Tibial nerve (tissue), 3 donors: ENCODE data around the gene OSTM1.

Source experiments
- POLR2A ChIP-seq, 2 donors: fragments of 450-650 bp; IDR thresholded peaks; one replicate each; pipeline ENCODE4 v1.6.1; 2017; ENCODE audit warnings: antibody characterized with exemption in 2 of 2, mild to moderate bottlenecking in 2 of 2, moderate library complexity in 2 of 2
- TF ChIP-seq, protein P1 (sequence below), 5 experiments: fragments of 200-600 bp in 3 of 5; fragments of 450-650 bp in 2 of 5; sonication (generic) in 3 of 5; IDR thresholded peaks; one replicate each; pipeline ENCODE4 v1.5.1; 2016 to 2019; ENCODE audit warnings: antibody characterized with exemption in 5 of 5, mild to moderate bottlenecking in 3 of 5, moderate library complexity in 2 of 5

DNA sequence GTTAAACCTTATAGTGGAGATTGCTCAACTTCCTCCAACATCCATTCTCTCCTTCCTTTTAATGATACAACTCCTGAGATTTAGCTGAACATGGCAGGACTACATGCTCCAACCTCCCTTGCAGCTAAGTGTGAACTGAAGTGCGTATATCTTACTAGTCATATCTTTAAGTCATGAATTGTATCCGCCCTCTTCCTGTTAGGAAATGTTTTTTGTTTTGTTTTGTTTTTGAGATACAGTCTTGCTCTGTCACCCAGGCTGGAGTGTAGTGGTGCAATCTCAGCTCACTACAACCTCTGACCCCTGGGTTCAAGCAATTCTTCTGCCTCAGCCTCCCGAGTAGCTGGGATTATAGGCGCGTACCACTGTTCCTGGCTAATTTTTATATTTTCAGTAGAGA, 8.8 kb upstream of the OSTM1 start:
- TF ChIP-seq, protein P1, sequence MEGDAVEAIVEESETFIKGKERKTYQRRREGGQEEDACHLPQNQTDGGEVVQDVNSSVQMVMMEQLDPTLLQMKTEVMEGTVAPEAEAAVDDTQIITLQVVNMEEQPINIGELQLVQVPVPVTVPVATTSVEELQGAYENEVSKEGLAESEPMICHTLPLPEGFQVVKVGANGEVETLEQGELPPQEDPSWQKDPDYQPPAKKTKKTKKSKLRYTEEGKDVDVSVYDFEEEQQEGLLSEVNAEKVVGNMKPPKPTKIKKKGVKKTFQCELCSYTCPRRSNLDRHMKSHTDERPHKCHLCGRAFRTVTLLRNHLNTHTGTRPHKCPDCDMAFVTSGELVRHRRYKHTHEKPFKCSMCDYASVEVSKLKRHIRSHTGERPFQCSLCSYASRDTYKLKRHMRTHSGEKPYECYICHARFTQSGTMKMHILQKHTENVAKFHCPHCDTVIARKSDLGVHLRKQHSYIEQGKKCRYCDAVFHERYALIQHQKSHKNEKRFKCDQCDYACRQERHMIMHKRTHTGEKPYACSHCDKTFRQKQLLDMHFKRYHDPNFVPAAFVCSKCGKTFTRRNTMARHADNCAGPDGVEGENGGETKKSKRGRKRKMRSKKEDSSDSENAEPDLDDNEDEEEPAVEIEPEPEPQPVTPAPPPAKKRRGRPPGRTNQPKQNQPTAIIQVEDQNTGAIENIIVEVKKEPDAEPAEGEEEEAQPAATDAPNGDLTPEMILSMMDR (IDR thresholded peaks at IDR 0.05): no peak
- no peak for TF ChIP-seq POLR2A (IDR thresholded peaks at IDR 0.05)
